Measurements from ENCODE around the gene HORMAD2.
"Not testable (repeated sequence)": the region's sequence is repeated elsewhere in the genome, so short reads cannot be mapped to it uniquely, and the experiment has no call there.

Gene HORMAD2

GRCh38 chr22:30216272-30216671 lies 136.0 kb downstream of the HORMAD2 start:
- not testable (repeated sequence) for H3K36me3 ChIP-seq (ENCODE audit: insufficient read depth, low read length); H3K9me3 ChIP-seq (ENCODE audit: control insufficient read depth, insufficient read depth, low read length); H3K9ac ChIP-seq (ENCODE audit: low read depth, low read length)
- H3K4me1 ChIP-seq (ENCODE audit: insufficient read depth, low read length): peaks cover 21% of the 10 kb centered on the region

- H3K9ac ChIP-seq (ENCODE audit: low read depth, low read length): no peak overlapping the region
- peaks cover 21% of the 10 kb centered on the region for H3K4me1 ChIP-seq (ENCODE audit: insufficient read depth, low read length)
- H3K9me3 ChIP-seq (ENCODE audit: control insufficient read depth, insufficient read depth, low read length): no peaks in the 10 kb centered on the region
- no peaks in the 10 kb centered on the region for H3K36me3 ChIP-seq (ENCODE audit: insufficient read depth, low read length)
Observed at GRCh38 chr22:30216710-30217109, 136.4 kb downstream of the HORMAD2 start.

- Histone ChIP-seq H3K9ac (ENCODE audit: low read depth, low read length) (no peak overlapping the region), H3K4me1 (ENCODE audit: insufficient read depth, low read length) (peaks cover 14% of the 10 kb centered on the region), H3K36me3 (ENCODE audit: insufficient read depth, low read length) (no peaks in the 10 kb centered on the region), H3K9me3 (ENCODE audit: control insufficient read depth, insufficient read depth, low read length) (no peaks in the 10 kb centered on the region)
Observed at GRCh38 chr22:30217698-30218560, 137.7 kb downstream of the HORMAD2 start.

GRCh38 chr22:30219049-30219654 lies 138.9 kb downstream of the HORMAD2 start:
- Histone ChIP-seq H3K4me1 (ENCODE audit: insufficient read depth, low read length) (peaks cover 20% of the 10 kb centered on the region), H3K9ac (ENCODE audit: low read depth, low read length) (no peak overlapping the region), H3K9me3 (ENCODE audit: control insufficient read depth, insufficient read depth, low read length) (no peaks in the 10 kb centered on the region), H3K36me3 (ENCODE audit: insufficient read depth, low read length) (no peaks in the 10 kb centered on the region)

GRCh38 chr22:30219668-30220278 lies 139.5 kb downstream of the HORMAD2 start:
- Histone ChIP-seq H3K4me1 (ENCODE audit: insufficient read depth, low read length) (peaks cover 16% of the 10 kb centered on the region), H3K9ac (ENCODE audit: low read depth, low read length) (no peak overlapping the region), H3K9me3 (ENCODE audit: control insufficient read depth, insufficient read depth, low read length) (no peaks in the 10 kb centered on the region), H3K36me3 (ENCODE audit: insufficient read depth, low read length) (no peaks in the 10 kb centered on the region)

- Histone ChIP-seq H3K4me1 (ENCODE audit: insufficient read depth, low read length) (peaks cover 13% of the 10 kb centered on the region; the same call in 1 of the 2 replicates), H3K9ac (ENCODE audit: low read depth, low read length) (no peak overlapping the region), H3K9me3 (ENCODE audit: control insufficient read depth, insufficient read depth, low read length) (no peaks in the 10 kb centered on the region), H3K36me3 (ENCODE audit: insufficient read depth, low read length) (no peaks in the 10 kb centered on the region)
Observed at GRCh38 chr22:30220338-30221012, 140.2 kb downstream of the HORMAD2 start.

GRCh38 chr22:30221121-30221992 lies 141.1 kb downstream of the HORMAD2 start:
- H3K36me3 ChIP-seq (ENCODE audit: insufficient read depth, low read length): no peaks in the 10 kb centered on the region
- H3K9ac ChIP-seq (ENCODE audit: low read depth, low read length): no peak overlapping the region
- no peaks in the 10 kb centered on the region for H3K9me3 ChIP-seq (ENCODE audit: control insufficient read depth, insufficient read depth, low read length)
- H3K4me1 ChIP-seq (ENCODE audit: insufficient read depth, low read length): peaks cover 13% of the 10 kb centered on the region; the same call in 1 of the 2 replicates

- Histone ChIP-seq H3K36me3 (ENCODE audit: insufficient read depth, low read length) (no peaks in the 10 kb centered on the region), H3K4me1 (ENCODE audit: insufficient read depth, low read length) (peaks cover 13% of the 10 kb centered on the region; the same call in 1 of the 2 replicates), H3K9me3 (ENCODE audit: control insufficient read depth, insufficient read depth, low read length) (no peaks in the 10 kb centered on the region), H3K9ac (ENCODE audit: low read depth, low read length) (no peak overlapping the region)
Observed at GRCh38 chr22:30222321-30222720, 142.1 kb downstream of the HORMAD2 start.

- Histone ChIP-seq H3K9ac (ENCODE audit: low read depth, low read length) (no peak overlapping the region), H3K9me3 (ENCODE audit: control insufficient read depth, insufficient read depth, low read length) (no peaks in the 10 kb centered on the region), H3K36me3 (ENCODE audit: insufficient read depth, low read length) (no peaks in the 10 kb centered on the region), H3K4me1 (ENCODE audit: insufficient read depth, low read length) (peaks cover 13% of the 10 kb centered on the region; the same call in 1 of the 2 replicates)
Observed at GRCh38 chr22:30223303-30223702, 143.0 kb downstream of the HORMAD2 start.

GRCh38 chr22:30224161-30224857 lies 144.0 kb downstream of the HORMAD2 start:
- no peak overlapping the region for H3K9ac ChIP-seq (ENCODE audit: low read depth, low read length)
- peaks cover 19% of the 10 kb centered on the region; the same call in 1 of the 2 replicates for H3K4me1 ChIP-seq (ENCODE audit: insufficient read depth, low read length)
- H3K36me3 ChIP-seq (ENCODE audit: insufficient read depth, low read length): no peaks in the 10 kb centered on the region
- no peaks in the 10 kb centered on the region for H3K9me3 ChIP-seq (ENCODE audit: control insufficient read depth, insufficient read depth, low read length)

GRCh38 chr22:30225220-30225927 lies 145.1 kb downstream of the HORMAD2 start:
- Histone ChIP-seq H3K4me1 (ENCODE audit: insufficient read depth, low read length) (peaks cover 17% of the 10 kb centered on the region; the same call in 1 of the 2 replicates), H3K9ac (ENCODE audit: low read depth, low read length) (no peak overlapping the region), H3K36me3 (ENCODE audit: insufficient read depth, low read length) (no peaks in the 10 kb centered on the region), H3K9me3 (ENCODE audit: control insufficient read depth, insufficient read depth, low read length) (no peaks in the 10 kb centered on the region)

- Histone ChIP-seq H3K9me3 (ENCODE audit: control insufficient read depth, insufficient read depth, low read length) (no peaks in the 10 kb centered on the region), H3K9ac (ENCODE audit: low read depth, low read length) (no peak overlapping the region), H3K36me3 (ENCODE audit: insufficient read depth, low read length) (no peaks in the 10 kb centered on the region), H3K4me1 (ENCODE audit: insufficient read depth, low read length) (peaks cover 21% of the 10 kb centered on the region; the same call in 1 of the 2 replicates)
Observed at GRCh38 chr22:30226192-30226832, 146.0 kb downstream of the HORMAD2 start.
